Activated CD4-positive, alpha-beta memory T cell treated with anti-CD3 and anti-CD28 coated beads for 36 hours (primary cell): Measurements from ENCODE around the gene PLAAT5. TPM values are rescaled to one million over a fixed set of nuclear protein-coding genes. Genes with fewer than 3 reads are reported as not detected.

Experiments
- CTCF ChIA-PET: fragments of 350-600 bp; sonication (Branson Sonifier 250); formaldehyde crosslinking; loops from one replicate; lab custom pipeline; 2021; ENCODE audit warnings: antibody characterized with exemption, inconsistent platforms; lab: Charles Lee
- POLR2A ChIA-PET: fragments of 350-600 bp; sonication (Branson Sonifier 250); formaldehyde crosslinking; loops from one replicate; lab custom pipeline; 2021; ENCODE audit warnings: antibody characterized with exemption; lab: Charles Lee
- DNase-seq: peaks from one replicate; pipeline ENCODE4 v3.0.0-alpha.2; 2020
- H3K27ac Mint-ChIP-seq: one replicate; pipeline ENCODE4 v1.8.0; 2021; ENCODE audit warnings: mixed read lengths
- H3K27me3 Mint-ChIP-seq: one replicate; pipeline ENCODE4 v1.8.0; 2021; ENCODE audit warnings: mixed read lengths
- H3K36me3 Mint-ChIP-seq: one replicate; pipeline ENCODE4 v1.8.0; 2021; ENCODE audit warnings: mixed read lengths
- H3K4me1 Mint-ChIP-seq: one replicate; pipeline ENCODE4 v1.8.0; 2021; ENCODE audit warnings: low read depth, mixed read lengths
- H3K4me3 Mint-ChIP-seq: one replicate; pipeline ENCODE4 v1.8.0; 2021; ENCODE audit warnings: mild to moderate bottlenecking, mixed read lengths
- H3K9me3 Mint-ChIP-seq: one replicate; pipeline ENCODE4 v1.8.0; 2021; ENCODE audit warnings: mixed read lengths
- intact Hi-C: fragments of 100-400 bp; cut with micrococcal nuclease; formaldehyde crosslinking; loops from one replicate; pipeline ENCODE4 v1.15.1; 2023
- total RNA-seq, 2 experiments: library from RNA; stranded (reverse); gene quantifications; one replicate each; pipeline ENCODE4 v1.2.3, GENCODE V29; 2021

The PLAAT5 gene
- total RNA-seq, 2 experiments from 2014 or later, result 0.15 to 0.24 TPM

DNA sequence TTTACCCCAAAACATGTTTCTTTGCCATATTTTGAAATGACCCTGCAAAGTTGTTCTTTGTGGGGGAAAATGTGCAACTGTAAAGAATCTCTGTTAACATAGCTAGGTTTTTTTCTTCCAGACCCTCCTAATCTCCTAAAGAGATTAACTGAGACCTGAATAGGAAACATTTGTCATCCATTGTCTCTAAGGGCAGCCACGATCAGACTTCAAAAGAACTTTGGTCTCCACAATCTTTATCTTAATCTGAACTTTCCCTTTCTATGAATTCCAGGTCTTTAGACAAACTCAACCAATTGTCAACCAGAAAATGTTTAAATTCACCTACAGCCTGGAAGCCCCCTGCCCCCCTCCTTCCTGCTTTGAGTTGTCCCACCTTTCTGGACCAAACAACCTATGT lies 10.3 kb upstream of the PLAAT5 start:
- Mint-ChIP-seq H3K27ac (no peak overlapping the region), H3K4me3 (no peak overlapping the region), H3K9me3 (peaks cover 19% of the 10 kb centered on the region), H3K4me1 (peaks cover 6% of the 10 kb centered on the region), H3K36me3 (peaks cover 7% of the 10 kb centered on the region), H3K27me3 (peaks cover 11% of the 10 kb centered on the region)
- ChIA-PET CTCF (interaction anchor here (0.9 kb wide), 1 partner anchor 22 kb away, joined by 4 read pairs; no protein-coding TSS in a partner anchor), POLR2A (no interaction called here)
- DNase-seq, result no peak
- intact Hi-C loops, result no loop called here

GRCh38 chr11:63499874-63500273 lies 8.9 kb upstream of the PLAAT5 start:
- peaks cover 13% of the 10 kb centered on the region for H3K27me3 Mint-ChIP-seq
- POLR2A ChIA-PET, result no interaction called here
- no peak overlapping the region for H3K27ac Mint-ChIP-seq
- DNase-seq, result no peak
- peaks cover 19% of the 10 kb centered on the region for H3K9me3 Mint-ChIP-seq
- CTCF ChIA-PET, result interaction anchor here (1.0 kb wide), 1 partner anchor 21 kb away, joined by 3 read pairs; no protein-coding TSS in a partner anchor
- H3K4me1 Mint-ChIP-seq, result peaks cover 6% of the 10 kb centered on the region
- no peak overlapping the region for H3K4me3 Mint-ChIP-seq
- intact Hi-C loops, result no loop called here
- H3K36me3 Mint-ChIP-seq, result peaks cover 7% of the 10 kb centered on the region

GRCh38 chr11:63494975-63495374 lies 4.0 kb upstream of the PLAAT5 start:
- H3K27ac Mint-ChIP-seq, result no peak overlapping the region
- H3K36me3 Mint-ChIP-seq, result peaks cover 2% of the 10 kb centered on the region
- no peak for DNase-seq
- H3K4me3 Mint-ChIP-seq, result no peak overlapping the region
- H3K4me1 Mint-ChIP-seq, result peaks cover 13% of the 10 kb centered on the region
- peaks cover 26% of the 10 kb centered on the region for H3K27me3 Mint-ChIP-seq
- CTCF ChIA-PET, result interaction anchor here (1.2 to 1.9 kb wide), 3 partner anchors 16 to 144 kb away, joined by 4 to 5 read pairs (median 5); no protein-coding TSS in a partner anchor
- peaks cover 10% of the 10 kb centered on the region for H3K9me3 Mint-ChIP-seq
- intact Hi-C loops, result no loop called here
- POLR2A ChIA-PET, result no interaction called here

DNA sequence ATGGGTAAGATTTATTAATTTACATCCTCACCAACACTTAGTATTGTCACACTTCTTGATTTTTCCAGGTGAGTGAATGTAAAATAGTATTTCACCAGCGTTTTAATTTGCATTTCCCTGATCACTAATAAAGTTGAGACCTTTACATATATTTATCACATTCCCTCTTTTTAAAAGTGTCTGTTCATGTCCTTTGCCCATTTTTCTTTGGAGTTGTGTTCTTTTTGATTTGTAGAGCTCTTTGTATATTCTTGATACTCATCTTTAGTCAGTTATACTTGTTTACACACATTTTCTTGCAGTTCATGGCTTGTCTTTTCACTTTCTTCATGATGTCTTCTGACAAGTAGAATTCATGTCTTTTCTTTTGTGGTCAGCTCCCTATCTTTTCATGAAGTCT lies 2.2 kb upstream of the PLAAT5 start:
- Mint-ChIP-seq H3K36me3 (peaks cover 2% of the 10 kb centered on the region), H3K4me3 (no peak overlapping the region), H3K27ac (no peak overlapping the region), H3K9me3 (peaks cover 2% of the 10 kb centered on the region), H3K4me1 (peaks cover 15% of the 10 kb centered on the region), H3K27me3 (peaks cover 24% of the 10 kb centered on the region)
- DNase-seq, result no peak
- ChIA-PET POLR2A (no interaction called here), CTCF (interaction anchor here (5.2 kb wide), 1 partner anchor 14 kb away, joined by 33 read pairs; no protein-coding TSS in a partner anchor)
- intact Hi-C loops, result no loop called here

GRCh38 chr11:63492441-63492840 lies 1.5 kb upstream of the PLAAT5 start:
- POLR2A ChIA-PET, result interaction anchor here (1.7 kb wide), 1 partner anchor 48 kb away, joined by 7 read pairs; no protein-coding TSS in a partner anchor

GRCh38 chr11:63491636-63492372 lies 837 bp upstream of the PLAAT5 start:
- Mint-ChIP-seq H3K4me3 (peak overlapping the region; percentile 56), H3K27me3 (peaks cover 16% of the 10 kb centered on the region), H3K4me1 (peaks cover 17% of the 10 kb centered on the region), H3K36me3 (peaks cover 2% of the 10 kb centered on the region), H3K9me3 (peaks cover 2% of the 10 kb centered on the region), H3K27ac (no peak overlapping the region)
- intact Hi-C loops, result loop anchor here (2.0 kb wide), 1 partner anchor 75 kb away; no protein-coding TSS in a partner anchor
- POLR2A ChIA-PET, result interaction anchor here (1.7 kb wide), 1 partner anchor 48 kb away, joined by 7 read pairs; no protein-coding TSS in a partner anchor
- DNase-seq, result no peak
- CTCF ChIA-PET, result interaction anchor here (0.5 to 5.2 kb wide), 4 partner anchors 12 to 233 kb away, joined by 3 to 33 read pairs (median 6); no protein-coding TSS in a partner anchor

More at GRCh38 chr11:63492441-63492840, 1.5 kb upstream of the PLAAT5 start:
- peaks cover 16% of the 10 kb centered on the region for H3K4me1 Mint-ChIP-seq
- no peak overlapping the region for H3K27ac Mint-ChIP-seq
- peaks cover 2% of the 10 kb centered on the region for H3K36me3 Mint-ChIP-seq
- DNase-seq, result no peak
- CTCF ChIA-PET, result interaction anchor here (5.2 kb wide), 1 partner anchor 13 kb away, joined by 33 read pairs; no protein-coding TSS in a partner anchor
- intact Hi-C loops, result no loop called here
- peaks cover 2% of the 10 kb centered on the region for H3K9me3 Mint-ChIP-seq
- H3K27me3 Mint-ChIP-seq, result peaks cover 19% of the 10 kb centered on the region
- H3K4me3 Mint-ChIP-seq, result no peak overlapping the region

DNA sequence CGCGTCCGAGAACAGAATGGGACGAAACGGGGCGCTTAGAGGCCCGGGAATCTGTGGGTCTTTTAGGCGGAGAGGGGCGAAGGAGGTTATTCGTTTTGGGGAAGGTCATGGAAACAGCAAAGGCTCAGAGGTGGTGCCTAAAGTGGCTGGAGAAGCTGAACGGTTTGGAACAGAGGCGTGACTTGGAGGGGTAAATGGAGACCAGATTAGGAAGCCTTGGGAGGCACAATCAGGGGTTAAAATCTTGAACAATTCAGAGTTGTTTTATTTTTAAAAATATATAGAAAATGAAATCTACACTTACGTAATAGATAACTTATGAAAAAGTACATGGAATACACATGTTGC lies 247 bp upstream of the PLAAT5 start:
- peaks cover 17% of the 10 kb centered on the region for H3K4me1 Mint-ChIP-seq
- intact Hi-C loops, result loop anchor here (2.0 kb wide), 1 partner anchor 76 kb away; no protein-coding TSS in a partner anchor
- POLR2A ChIA-PET, result interaction anchor here (1.7 kb wide), 1 partner anchor 47 kb away, joined by 7 read pairs; no protein-coding TSS in a partner anchor
- peaks cover 16% of the 10 kb centered on the region for H3K27me3 Mint-ChIP-seq
- peak overlapping the region; percentile 69 for H3K4me3 Mint-ChIP-seq
- peak overlapping the region; percentile 40 for H3K27ac Mint-ChIP-seq
- no peak for DNase-seq
- peaks cover 4% of the 10 kb centered on the region for H3K9me3 Mint-ChIP-seq
- peaks cover 2% of the 10 kb centered on the region for H3K36me3 Mint-ChIP-seq
- CTCF ChIA-PET, result interaction anchor here (0.5 to 5.2 kb wide), 4 partner anchors 12 to 234 kb away, joined by 3 to 33 read pairs (median 6); no protein-coding TSS in a partner anchor

GRCh38 chr11:63489879-63490278 lies 1.1 kb downstream of the PLAAT5 start:
- H3K27ac Mint-ChIP-seq, result no peak overlapping the region
- CTCF ChIA-PET, result interaction anchor here (2.2 to 5.2 kb wide), 2 partner anchors 10 to 149 kb away, joined by 9 to 33 read pairs; no protein-coding TSS in a partner anchor
- intact Hi-C loops, result loop anchor here (2.0 kb wide), 1 partner anchor 77 kb away; no protein-coding TSS in a partner anchor
- H3K27me3 Mint-ChIP-seq, result peaks cover 14% of the 10 kb centered on the region
- peaks cover 2% of the 10 kb centered on the region for H3K36me3 Mint-ChIP-seq
- H3K4me1 Mint-ChIP-seq, result peaks cover 17% of the 10 kb centered on the region
- H3K4me3 Mint-ChIP-seq, result no peak overlapping the region
- peaks cover 17% of the 10 kb centered on the region for H3K9me3 Mint-ChIP-seq
- POLR2A ChIA-PET, result no interaction called here
- DNase-seq, result no peak

GRCh38 chr11:63488789-63489188 lies 2.2 kb downstream of the PLAAT5 start:
- Mint-ChIP-seq H3K27ac (no peak overlapping the region), H3K36me3 (peaks cover 2% of the 10 kb centered on the region), H3K27me3 (peaks cover 11% of the 10 kb centered on the region), H3K4me3 (no peak overlapping the region), H3K9me3 (peaks cover 22% of the 10 kb centered on the region), H3K4me1 (peaks cover 17% of the 10 kb centered on the region)
- no peak for DNase-seq
- ChIA-PET POLR2A (no interaction called here), CTCF (interaction anchor here (0.6 to 5.2 kb wide), 2 partner anchors 9 to 564 kb away, joined by 3 to 33 read pairs; no protein-coding TSS in a partner anchor)
- intact Hi-C loops, result no loop called here

DNA sequence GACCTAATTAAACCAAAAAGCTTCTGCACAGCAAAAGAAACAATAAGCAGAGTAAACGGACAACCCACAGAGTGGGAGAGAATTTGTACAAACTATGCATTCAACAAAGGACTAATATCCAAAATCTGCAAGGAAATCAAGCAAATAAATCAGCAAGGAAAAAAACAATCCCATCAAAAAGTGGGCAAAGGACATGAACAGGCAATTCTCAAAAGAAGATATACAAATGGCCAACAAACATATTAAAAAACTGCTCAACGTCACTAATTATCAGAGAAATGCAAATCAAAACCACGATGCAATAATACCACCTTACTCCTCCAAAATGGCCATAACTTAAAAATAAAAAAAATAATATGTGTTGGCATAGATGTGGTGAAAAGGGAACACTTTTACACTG lies 5.2 kb downstream of the PLAAT5 start:
- POLR2A ChIA-PET, result no interaction called here

DNA sequence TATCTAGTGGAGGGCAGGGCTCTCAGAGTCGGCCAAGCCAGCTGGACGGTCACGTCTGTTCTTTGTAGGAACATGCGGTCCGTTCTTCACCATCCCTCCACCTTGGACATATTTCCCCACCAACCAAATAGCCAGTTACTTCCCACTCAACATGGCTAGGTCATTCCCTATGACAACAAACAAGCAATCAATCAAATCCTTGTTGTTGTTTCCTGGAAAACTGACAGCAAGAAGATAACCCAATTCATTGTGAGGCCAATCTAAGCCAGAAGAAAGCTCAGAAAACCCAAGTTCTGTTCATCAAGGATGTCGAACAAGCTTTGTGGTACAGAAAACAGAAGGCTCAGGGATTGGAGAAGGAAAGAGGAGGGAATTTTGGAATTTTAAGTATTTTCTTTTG lies 10.9 kb downstream of the PLAAT5 start:
- Mint-ChIP-seq H3K9me3 (peaks cover 17% of the 10 kb centered on the region), H3K27me3 (peaks cover 2% of the 10 kb centered on the region), H3K36me3 (peaks cover 3% of the 10 kb centered on the region), H3K4me1 (no peaks in the 10 kb centered on the region), H3K4me3 (no peak overlapping the region), H3K27ac (no peak overlapping the region)
- POLR2A ChIA-PET, result interaction anchor here (1.2 to 1.5 kb wide), 2 partner anchors 28 to 156 kb away, joined by 3 read pairs; no protein-coding TSS in a partner anchor
- CTCF ChIA-PET, result interaction anchor here (0.6 to 4.7 kb wide), 20 partner anchors 11 to 973 kb away, joined by 3 to 176 read pairs (median 8); partner anchors contain the start of genes PLAAT2 and PLAAT5
- intact Hi-C loops, result no loop called here
- DNase-seq, result no peak

More for the DNA sequence above, 5.2 kb downstream of the PLAAT5 start:
- H3K27ac Mint-ChIP-seq, result no peak overlapping the region
- intact Hi-C loops, result no loop called here
- CTCF ChIA-PET, result no interaction called here
- peaks cover 21% of the 10 kb centered on the region for H3K9me3 Mint-ChIP-seq
- peaks cover 2% of the 10 kb centered on the region for H3K36me3 Mint-ChIP-seq
- H3K4me3 Mint-ChIP-seq, result no peak overlapping the region
- DNase-seq, result no peak
- peaks cover 5% of the 10 kb centered on the region for H3K27me3 Mint-ChIP-seq
- H3K4me1 Mint-ChIP-seq, result peaks cover 6% of the 10 kb centered on the region
